ENCODE measurements around the gene RPS29.
A peak's percentile ranks its signal among the peaks of the same experiment; 100 is the strongest.

The RPS29 gene

GRCh38 chr14:49598189-49598484 is 12.0 kb upstream of the RPS29 start:
- no peak for DNase-seq (ENCODE audit: low read depth in 2 of 2)

GRCh38 chr14:49594347-49595091 is 8.3 kb upstream of the RPS29 start:
- DNase-seq (ENCODE audit: low read depth in 2 of 2): no peak

- DNase-seq (ENCODE audit: low read depth in 2 of 2): no peak
Observed at GRCh38 chr14:49593016-49593415, 6.8 kb upstream of the RPS29 start.

- no peak for DNase-seq (ENCODE audit: low read depth in 2 of 2)
Observed at GRCh38 chr14:49589387-49589786, 3.2 kb upstream of the RPS29 start.

GRCh38 chr14:49586673-49587460 is 687 bp upstream of the RPS29 start:
- peak; percentile 44 to 53 for DNase-seq (ENCODE audit: low read depth in 2 of 2)

GRCh38 chr14:49584981-49585640 is 1.1 kb downstream of the RPS29 start:
- DNase-seq (ENCODE audit: low read depth in 2 of 2): peak in 1 of 2 donors; percentile 21

GRCh38 chr14:49584058-49584457 is 2.1 kb downstream of the RPS29 start:
- no peak for DNase-seq (ENCODE audit: low read depth in 2 of 2)

GRCh38 chr14:49583629-49584028 is 2.6 kb downstream of the RPS29 start:
- no peak for DNase-seq (ENCODE audit: low read depth in 2 of 2)

- no peak for DNase-seq (ENCODE audit: low read depth in 2 of 2)
Observed at GRCh38 chr14:49582113-49582977, 3.8 kb downstream of the RPS29 start.

- no peak for DNase-seq (ENCODE audit: low read depth in 2 of 2)
Observed at GRCh38 chr14:49581209-49582112, 4.7 kb downstream of the RPS29 start.

- no peak for DNase-seq (ENCODE audit: low read depth in 2 of 2)
Observed at GRCh38 chr14:49579841-49580240, 6.3 kb downstream of the RPS29 start.

GRCh38 chr14:49578141-49578540 is 8.0 kb downstream of the RPS29 start:
- DNase-seq (ENCODE audit: low read depth in 2 of 2): no peak

- no peak for DNase-seq (ENCODE audit: low read depth in 2 of 2)
Observed at GRCh38 chr14:49574038-49574437, 12.1 kb downstream of the RPS29 start.

GRCh38 chr14:49569281-49569680 is 16.9 kb downstream of the RPS29 start:
- DNase-seq (ENCODE audit: low read depth in 2 of 2): no peak

GRCh38 chr14:49566714-49567113 is 19.5 kb downstream of the RPS29 start:
- no peak for DNase-seq (ENCODE audit: low read depth in 2 of 2)

GRCh38 chr14:49559979-49560768 is 26.0 kb downstream of the RPS29 start:
- DNase-seq (ENCODE audit: low read depth in 2 of 2): no peak

GRCh38 chr14:49553892-49554291 is 32.3 kb downstream of the RPS29 start:
- DNase-seq (ENCODE audit: low read depth in 2 of 2): no peak

- DNase-seq (ENCODE audit: low read depth in 2 of 2): no peak
Observed at GRCh38 chr14:49553106-49553505, 33.1 kb downstream of the RPS29 start.

GRCh38 chr14:49551569-49551968 is 34.6 kb downstream of the RPS29 start:
- DNase-seq (ENCODE audit: low read depth in 2 of 2): no peak
